HG03280 (cell line): Measurements from ENCODE around the gene SLC25A45.
"Not testable (repeated sequence)": the region's sequence is repeated elsewhere in the genome, so short reads cannot be mapped to it uniquely, and the experiment has no call there.

Source experiments
- ATAC-seq: cut with Tn5 transposase; IDR thresholded peaks from one replicate; pipeline ENCODE4 v1.9.1; 2021; ENCODE audit warnings: mild to moderate bottlenecking, moderate library complexity; ENCODE audit not compliant: unreplicated experiment

Gene SLC25A45

DNA sequence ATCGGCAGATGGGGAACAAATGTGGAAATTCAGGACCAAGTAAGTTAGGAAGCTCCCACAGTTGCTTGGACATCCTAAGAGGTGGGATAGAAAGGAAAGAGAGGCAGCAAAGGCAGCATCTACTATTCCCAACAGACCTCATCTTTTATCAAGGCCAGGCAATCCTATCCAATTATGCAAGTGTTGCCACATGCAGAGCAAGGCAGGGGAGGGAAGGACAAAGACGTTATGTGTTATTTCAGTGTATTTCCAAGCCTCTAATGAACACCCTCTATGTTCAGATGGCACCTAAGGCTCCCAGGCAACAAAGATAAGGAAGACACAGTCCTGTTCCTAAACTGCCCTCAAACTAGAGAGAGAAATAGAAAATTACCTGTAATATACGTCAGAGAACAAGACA lies 18.7 kb downstream of the SLC25A45 start:
- no peak for ATAC-seq

- ATAC-seq = no peak
These were observed 19.5 kb downstream of the SLC25A45 start for GRCh38 chr11:65362966-65363365.

- no peak for ATAC-seq
These were observed 20.0 kb downstream of the SLC25A45 start for GRCh38 chr11:65362320-65362931.

DNA sequence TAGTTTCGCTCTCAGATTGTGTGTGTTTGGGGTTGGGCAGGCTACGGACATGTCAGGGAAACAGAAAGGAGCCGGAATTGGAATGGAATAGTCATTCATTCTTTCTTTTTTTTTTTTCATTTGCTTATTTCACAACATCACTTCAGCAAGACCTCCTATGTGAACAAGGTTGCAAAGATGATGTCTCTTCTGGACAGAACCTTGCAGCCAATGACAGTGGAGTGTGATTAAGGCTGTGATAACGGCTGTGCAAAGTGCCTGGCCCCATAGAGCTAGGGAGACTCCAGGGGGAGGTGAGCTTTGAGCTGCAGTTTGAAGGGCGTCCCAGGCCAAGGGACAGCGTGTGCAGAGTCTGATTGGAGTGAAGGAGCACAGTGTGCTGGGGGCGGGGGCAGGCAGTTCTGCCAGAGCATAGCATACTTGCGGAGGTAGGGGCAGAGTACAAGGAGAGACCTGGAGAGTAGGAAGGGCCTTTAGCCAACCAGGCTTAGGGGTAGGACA lies 24.5 kb downstream of the SLC25A45 start:
- no peak for ATAC-seq

- no peak for ATAC-seq
These were observed 26.0 kb downstream of the SLC25A45 start for GRCh38 chr11:65356394-65356972.

- no peak for ATAC-seq
These were observed 26.6 kb downstream of the SLC25A45 start for GRCh38 chr11:65355776-65356393.

GRCh38 chr11:65355013-65355775 lies 27.3 kb downstream of the SLC25A45 start:
- peak; percentile 28 for ATAC-seq

DNA sequence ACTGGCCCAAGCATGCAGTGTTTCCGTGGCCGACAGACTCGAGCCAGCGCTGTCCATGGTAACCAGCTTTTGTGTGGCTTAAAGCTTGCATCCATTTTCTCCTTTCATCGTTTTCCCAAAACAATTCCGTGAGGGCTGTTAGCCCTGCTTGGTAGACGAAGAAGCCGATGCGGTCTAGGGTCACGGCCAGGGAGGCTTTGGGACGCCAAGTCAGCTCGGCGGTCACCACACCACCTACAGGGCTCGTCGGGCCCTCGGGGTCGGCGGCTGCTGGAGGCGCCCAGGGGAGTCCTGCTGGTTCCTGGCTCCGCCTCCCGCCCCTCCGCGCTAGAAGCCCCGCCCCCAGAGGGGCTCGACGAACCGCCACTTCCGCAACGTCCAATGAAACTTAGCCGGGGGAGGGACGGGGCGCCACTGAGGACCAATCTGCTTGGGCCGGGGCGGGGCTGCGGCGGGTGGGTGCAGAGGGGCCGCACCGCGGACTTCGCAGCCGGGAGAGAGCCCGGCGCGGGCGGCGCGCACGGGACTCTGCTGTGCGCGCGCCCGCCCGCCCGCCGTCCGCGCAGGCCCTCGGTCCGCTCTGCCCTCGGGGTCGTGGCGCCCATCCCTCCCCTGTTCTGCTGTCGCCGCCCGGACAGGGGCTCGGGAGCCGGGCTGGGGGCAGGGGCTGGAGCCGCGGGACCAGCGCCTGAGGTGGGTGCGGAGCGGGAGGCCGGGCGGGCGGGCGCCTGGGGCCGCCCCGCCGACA lies 28.0 kb downstream of the SLC25A45 start, which contains the start of gene TIGD3:
Gene TIGD3 (plus strand): TSS at position 487 of the 748 bp plus-strand sequence. CDS start 1,058 bp downstream, outside the sequence.
- peak; percentile 91 for ATAC-seq

- ATAC-seq = no peak
These were observed 28.6 kb downstream of the SLC25A45 start for GRCh38 chr11:65353900-65354264.

- ATAC-seq = no peak
These were observed 29.1 kb downstream of the SLC25A45 start for GRCh38 chr11:65353376-65353775.

DNA sequence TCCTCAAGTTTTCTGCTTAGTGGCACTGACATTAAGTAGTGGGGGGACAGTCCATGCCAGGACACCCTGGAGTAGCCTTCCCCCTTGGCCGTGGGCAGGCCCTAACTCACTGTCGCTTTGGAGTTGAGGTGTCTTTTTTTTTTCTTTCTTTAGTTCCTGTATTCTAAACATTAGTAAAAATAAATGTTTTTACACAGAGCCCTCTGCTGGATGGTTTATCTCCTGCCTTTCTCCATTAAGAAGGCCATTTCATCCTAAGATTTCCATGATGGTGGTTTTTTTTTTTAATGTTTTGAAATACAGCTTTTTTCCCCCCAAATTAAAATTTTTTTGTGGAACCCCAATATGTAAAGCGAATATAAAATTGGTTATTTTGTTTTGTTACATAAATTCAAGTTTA lies 29.7 kb downstream of the SLC25A45 start:
- no peak for ATAC-seq

DNA sequence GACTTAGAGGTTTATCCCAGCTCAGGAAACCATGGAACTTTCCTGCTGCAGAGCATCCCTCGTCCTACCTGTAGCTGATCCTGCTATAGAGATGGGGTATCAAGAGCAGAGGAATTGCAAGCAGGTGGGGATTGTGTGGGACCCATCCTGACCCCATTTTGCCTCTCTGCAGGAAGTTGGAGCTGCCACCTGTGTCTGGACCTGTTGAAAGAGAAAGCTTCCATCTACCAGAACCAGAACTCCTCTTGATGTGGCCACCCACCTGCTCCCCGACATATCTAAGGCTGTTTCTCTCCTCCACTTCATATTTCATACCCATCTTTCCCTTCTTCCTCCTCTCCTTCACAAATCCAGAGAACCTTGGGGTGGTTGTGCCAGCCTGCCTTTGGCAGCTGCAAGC lies 30.9 kb downstream of the SLC25A45 start:
- no peak for ATAC-seq

DNA sequence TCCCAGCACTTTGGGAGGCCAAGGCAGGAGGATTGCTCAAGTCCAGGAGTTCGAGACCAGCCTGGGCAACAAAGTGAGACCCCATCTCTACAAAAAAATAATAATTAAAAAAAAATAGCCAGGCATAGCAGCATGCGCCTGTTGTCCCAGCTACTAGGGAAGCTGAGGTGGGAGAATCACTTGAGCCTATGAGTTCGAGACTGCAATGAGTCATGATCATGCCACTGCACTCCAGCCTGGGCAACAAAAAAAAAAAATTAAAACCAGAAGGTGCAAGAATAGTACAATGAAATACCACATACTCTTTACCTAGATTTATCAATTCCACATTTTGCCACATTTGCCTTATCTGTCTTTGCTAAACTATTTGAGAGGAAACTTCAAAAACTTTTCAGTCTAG lies 40.6 kb downstream of the SLC25A45 start:
- ATAC-seq = no peak

- ATAC-seq = no peak
These were observed 42.2 kb downstream of the SLC25A45 start for GRCh38 chr11:65340226-65340625.

DNA sequence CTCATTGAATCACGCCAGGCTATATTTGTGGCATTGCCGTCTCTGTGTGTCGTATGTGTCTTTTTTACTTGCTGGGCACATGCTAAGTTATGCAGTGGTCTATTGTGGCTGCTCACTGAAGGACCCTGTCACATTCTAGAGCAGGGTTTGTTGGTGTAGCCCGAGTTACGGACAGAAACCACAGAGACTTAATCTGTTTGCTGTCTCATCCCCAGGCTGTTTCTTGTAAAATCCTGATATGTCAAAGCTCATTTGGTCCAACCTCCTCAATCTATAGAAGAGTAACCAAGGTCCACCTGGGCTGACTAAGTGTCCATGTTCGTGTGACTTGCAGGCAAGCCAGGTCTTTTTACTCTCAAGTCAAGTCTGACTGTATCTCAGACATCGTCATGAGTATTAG lies 43.8 kb downstream of the SLC25A45 start:
- no peak for ATAC-seq

GRCh38 chr11:65334696-65335295 lies 47.6 kb downstream of the SLC25A45 start:
- no peak for ATAC-seq

- not testable (repeated sequence) for ATAC-seq
These were observed 49.9 kb downstream of the SLC25A45 start for GRCh38 chr11:65332591-65332990.

DNA sequence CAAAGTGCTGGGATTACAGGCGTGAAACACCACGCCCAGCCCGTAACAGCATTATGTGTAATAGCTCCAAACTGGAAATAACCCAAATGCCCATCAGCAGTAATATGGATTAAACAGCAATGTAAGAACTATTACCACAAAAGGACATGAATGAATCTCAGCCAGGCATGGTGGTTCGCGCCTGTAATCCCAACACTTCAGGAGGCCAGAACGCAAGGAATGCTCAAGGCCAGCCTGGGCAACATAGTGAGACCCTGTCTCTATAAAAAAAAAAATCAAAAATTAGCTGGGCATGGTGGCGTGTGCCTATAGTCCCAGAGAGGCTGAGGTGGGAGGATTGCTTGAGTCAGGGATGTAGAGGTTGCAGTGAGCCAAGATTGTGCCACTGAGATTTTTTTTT lies 51.9 kb downstream of the SLC25A45 start:
- no peak for ATAC-seq

- no peak for ATAC-seq
These were observed 52.5 kb downstream of the SLC25A45 start for GRCh38 chr11:65329944-65330403.

- ATAC-seq = no peak
These were observed 53.0 kb downstream of the SLC25A45 start for GRCh38 chr11:65329478-65329877.
